PFSK-1 (cell line): ENCODE measurements around the gene TMEM244.

Experiments
- FOXP2 ChIP-seq: optimal IDR thresholded peaks from 2 replicates; pipeline ENCODE3; 2011; ENCODE audit warnings: borderline replicate concordance, control low read depth, inconsistent platforms; ENCODE audit not compliant: insufficient read depth; ENCODE audit errors: extremely low read length, extremely low read depth
- POLR2AphosphoS5 ChIP-seq: IDR thresholded peaks from 2 replicates; pipeline ENCODE4 v1.6.1; 2012; ENCODE audit warnings: low read depth, mild to moderate bottlenecking, control low read depth, low read length, moderate library complexity
- REST ChIP-seq, 2 experiments: IDR thresholded peaks; 2 replicates each; pipeline versions ENCODE4 v1.6.1 to v1.8.0; 2011 to 2012; ENCODE audit warnings: low read depth in 2 of 2, low read length in 2 of 2, control low read depth in 1 of 2, inconsistent platforms in 1 of 2, mild to moderate bottlenecking in 1 of 2, moderate library complexity in 1 of 2; ENCODE audit not compliant: insufficient read depth in 1 of 2
- SIN3A ChIP-seq: IDR thresholded peaks from 2 replicates; pipeline ENCODE4 v1.6.1; 2012; ENCODE audit warnings: mild to moderate bottlenecking, low read length, moderate library complexity, borderline replicate concordance; ENCODE audit not compliant: insufficient read depth
- TAF1 ChIP-seq: IDR thresholded peaks from 2 replicates; pipeline ENCODE4 v1.6.1; 2012; ENCODE audit warnings: low read length, control low read depth, borderline replicate concordance; ENCODE audit not compliant: insufficient read depth

The TMEM244 gene

GRCh38 chr6:129849456-129849855 lies 11.7 kb downstream of the TMEM244 start:
- TF ChIP-seq SIN3A (no peak), POLR2AphosphoS5 (no peak), FOXP2 (no peak), REST (IDR thresholded peaks at IDR 0.05; ENCODE audit: insufficient read depth in 1 of 2, low read depth in 2 of 2, low read length in 2 of 2) (no peak), TAF1 (no peak)

- TF ChIP-seq TAF1 (no peak), FOXP2 (no peak), REST (IDR thresholded peaks at IDR 0.05; ENCODE audit: insufficient read depth in 1 of 2, low read depth in 2 of 2, low read length in 2 of 2) (no peak), POLR2AphosphoS5 (no peak), SIN3A (no peak)
Observed at GRCh38 chr6:129846761-129847160, 14.4 kb downstream of the TMEM244 start.

- TF ChIP-seq POLR2AphosphoS5 (no peak), REST (IDR thresholded peaks at IDR 0.05; ENCODE audit: insufficient read depth in 1 of 2, low read depth in 2 of 2, low read length in 2 of 2) (no peak), SIN3A (no peak), TAF1 (no peak), FOXP2 (no peak)
Observed at GRCh38 chr6:129845696-129846095, 15.4 kb downstream of the TMEM244 start.

GRCh38 chr6:129844118-129844891 lies 16.8 kb downstream of the TMEM244 start:
- no peak for TF ChIP-seq TAF1
- no peak for TF ChIP-seq FOXP2
- TF ChIP-seq REST (IDR thresholded peaks at IDR 0.05; ENCODE audit: insufficient read depth in 1 of 2, low read depth in 2 of 2, low read length in 2 of 2), result no peak
- no peak for TF ChIP-seq SIN3A
- TF ChIP-seq POLR2AphosphoS5, result no peak
